CD14-positive monocyte (primary cell): ENCODE measurements around the gene SLC12A2. TPM values are rescaled to one million over a fixed set of nuclear protein-coding genes. Genes with fewer than 3 reads are reported as not detected.

ENCODE experiments used
- DNase-seq, 3 donors: peaks; one replicate each; pipeline ENCODE4 v3.0.0-alpha.2; 2011 to 2022
- H2AFZ ChIP-seq: 2 replicates; pipeline ENCODE4 v1.6.0; 2012; ENCODE audit warnings: mild to moderate bottlenecking, low read depth, low read length, inconsistent platforms; ENCODE audit not compliant: insufficient read depth, poor library complexity, severe bottlenecking
- H3K27ac ChIP-seq, 2 donors: 1 replicate in 1 of 2; 2 replicates in 1 of 2; pipeline ENCODE4 v1.5.1; 2012 to 2013; ENCODE audit warnings: low read length in 2 of 2, control low read depth in 1 of 2, inconsistent platforms in 1 of 2, low read depth in 1 of 2, mild to moderate bottlenecking in 1 of 2
- H3K27me3 ChIP-seq, 2 donors: one replicate each; pipeline versions ENCODE4 v1.6.0 to v1.6.1; 2011 to 2013; ENCODE audit warnings: low read length in 2 of 2; ENCODE audit not compliant: control insufficient read depth in 2 of 2, insufficient read depth in 2 of 2
- H3K36me3 ChIP-seq, 2 donors: replicated peaks in 1 of 2; 1 replicate in 1 of 2; 2 replicates in 1 of 2; pipeline versions ENCODE4 v1.5.1 to v1.6.1; 2012 to 2013; ENCODE audit warnings: low read length in 2 of 2, control low read depth in 1 of 2, inconsistent platforms in 1 of 2, mild to moderate bottlenecking in 1 of 2; ENCODE audit not compliant: insufficient read depth in 2 of 2, control insufficient read depth in 1 of 2
- H3K4me1 ChIP-seq, 2 donors: 1 replicate in 1 of 2; 2 replicates in 1 of 2; pipeline versions ENCODE4 v1.5.1 to v1.6.1; 2012 to 2013; ENCODE audit warnings: low read length in 2 of 2, control low read depth in 1 of 2, inconsistent platforms in 1 of 2, mild to moderate bottlenecking in 1 of 2, moderate library complexity in 1 of 2; ENCODE audit not compliant: insufficient read depth in 2 of 2, control insufficient read depth in 1 of 2
- H3K4me2 ChIP-seq: replicated peaks from 2 replicates; pipeline ENCODE3; 2012; ENCODE audit warnings: low read length, moderate library complexity, mild to moderate bottlenecking; ENCODE audit not compliant: poor library complexity, severe bottlenecking; ENCODE audit errors: extremely low read depth
- H3K4me3 ChIP-seq, 3 experiments: fragments of 200-600 bp in 1 of 3; sonication (generic) in 1 of 3; replicated peaks in 1 of 3; 1 replicate in 2 of 3; 2 replicates in 1 of 3; pipeline ENCODE4 v1.5.1; 2011 to 2013; ENCODE audit warnings: low read length in 3 of 3, mild to moderate bottlenecking in 3 of 3, control low read depth in 2 of 3, low read depth in 2 of 3, inconsistent platforms in 1 of 3, moderate library complexity in 1 of 3
- H3K79me2 ChIP-seq: 2 replicates; pipeline ENCODE4 v1.6.0; 2012; ENCODE audit warnings: mild to moderate bottlenecking, control low read depth, inconsistent platforms, low read length, moderate library complexity; ENCODE audit not compliant: insufficient read depth
- H3K9ac ChIP-seq: 2 replicates; pipeline ENCODE4 v1.6.0; 2017; ENCODE audit warnings: low read length, mild to moderate bottlenecking; ENCODE audit not compliant: insufficient read depth, poor library complexity, severe bottlenecking
- H3K9me3 ChIP-seq, 2 donors: replicated peaks in 1 of 2; 1 replicate in 1 of 2; 2 replicates in 1 of 2; pipeline versions ENCODE4 v1.5.1 to v1.6.1; 2012 to 2013; ENCODE audit warnings: low read length in 2 of 2, control low read depth in 1 of 2; ENCODE audit not compliant: control insufficient read depth in 1 of 2, insufficient read depth in 1 of 2
- H4K20me1 ChIP-seq: 2 replicates; pipeline ENCODE4 v1.6.0; 2012; ENCODE audit warnings: mild to moderate bottlenecking, low read length, control low read depth, moderate library complexity; ENCODE audit not compliant: insufficient read depth
- H3K27ac Mint-ChIP-seq, 7 donors: one replicate each; pipeline ENCODE4 v1.8.0; 2020; ENCODE audit warnings: mild to moderate bottlenecking in 7 of 7, mixed read lengths in 7 of 7, moderate library complexity in 6 of 7, inconsistent platforms in 2 of 7
- H3K27me3 Mint-ChIP-seq, 3 donors: one replicate each; pipeline ENCODE4 v1.8.0; 2021 to 2022; ENCODE audit warnings: low read depth in 3 of 3, mild to moderate bottlenecking in 3 of 3, mixed read lengths in 3 of 3, moderate library complexity in 3 of 3, inconsistent platforms in 1 of 3
- H3K36me3 Mint-ChIP-seq, 2 donors: one replicate each; pipeline ENCODE4 v1.8.0; 2020; ENCODE audit warnings: mixed read lengths in 2 of 2, inconsistent platforms in 1 of 2, mild to moderate bottlenecking in 1 of 2
- H3K4me1 Mint-ChIP-seq: one replicate; pipeline ENCODE4 v1.8.0; 2020; ENCODE audit warnings: mild to moderate bottlenecking, mixed read lengths
- H3K4me3 Mint-ChIP-seq, 2 donors: one replicate each; pipeline ENCODE4 v1.8.0; 2020; ENCODE audit warnings: mild to moderate bottlenecking in 2 of 2, mixed read lengths in 2 of 2, moderate library complexity in 1 of 2
- H3K9me3 Mint-ChIP-seq, 7 donors: one replicate each; pipeline ENCODE4 v1.8.0; 2020 to 2022; ENCODE audit warnings: mixed read lengths in 7 of 7, mild to moderate bottlenecking in 6 of 7, moderate library complexity in 6 of 7, inconsistent platforms in 2 of 7
- CTCF ChIP-seq: fragments of 200-600 bp; IDR thresholded peaks from one replicate; pipeline ENCODE4 v1.8.0; 2022; ENCODE audit warnings: antibody characterized with exemption, mild to moderate bottlenecking
- WGBS: methylation state at CpG from one replicate; pipeline ENCODE4 v1.1.5; 2013; ENCODE audit warnings: missing lambda C conversion rate; ENCODE audit not compliant: insufficient coverage; 5-methylcytosine and 5-hydroxymethylcytosine counted together
- intact Hi-C, 2 donors: fragments of 100-400 bp; cut with micrococcal nuclease; formaldehyde crosslinking; loops; one replicate each; pipeline versions ENCODE4 v1.15.0 to v1.15.1; 2023
- polyA plus RNA-seq, 3 donors: library from polyadenylated mRNA; depleted of rRNA in 1 of 3; unstranded in 2 of 3; stranded (reverse) in 1 of 3; fragments of 300-500 nt in 2 of 3; fragments of >200 nt in 1 of 3; fragmentation: Illumina TruSeq in 2 of 3; gene quantifications; 1 replicate in 2 of 3; 2 replicates in 1 of 3; pipeline ENCODE4 v1.2.3, GENCODE V29; 2012 to 2021

Gene SLC12A2
- polyA plus RNA-seq, 3 donors = 1.0 to 1.2 (median 1.0) TPM

GRCh38 chr5:128174951-128175350 lies 91.4 kb downstream of the SLC12A2 start:
- H3K36me3 Mint-ChIP-seq = peaks cover 2% of the 10 kb centered on the region in 2 donors
- Histone ChIP-seq H3K4me3 (no peak overlapping the region), H3K4me2 (no peak overlapping the region), H2AFZ (no peak overlapping the region), H3K79me2 (no peaks in the 10 kb centered on the region), H3K27ac (no peak overlapping the region), H3K4me1 (no peaks in the 10 kb centered on the region), H3K9ac (no peak overlapping the region), H4K20me1 (no peaks in the 10 kb centered on the region), H3K27me3 (no peaks in the 10 kb centered on the region), H3K36me3 (no peaks in the 10 kb centered on the region), H3K9me3 (no peaks in the 10 kb centered on the region)
- DNase-seq = no peak
- no peak overlapping the region for H3K4me3 Mint-ChIP-seq
- intact Hi-C loops = no loop called here
- no peaks in the 10 kb centered on the region for H3K27me3 Mint-ChIP-seq
- H3K4me1 Mint-ChIP-seq = no peaks in the 10 kb centered on the region
- 100% methylated on average over 2 of the region's 2 CpGs for WGBS
- TF ChIP-seq CTCF = no peak
- H3K9me3 Mint-ChIP-seq = peaks cover 0 to 5% (median 0%) of the 10 kb centered on the region in 7 donors
- H3K27ac Mint-ChIP-seq = no peak overlapping the region

GRCh38 chr5:128192368-128192767 lies 108.8 kb downstream of the SLC12A2 start:
- no peaks in the 10 kb centered on the region for H3K9me3 Mint-ChIP-seq
- Histone ChIP-seq H3K36me3 (no peaks in the 10 kb centered on the region), H3K9me3 (no peaks in the 10 kb centered on the region), H3K9ac (no peak overlapping the region), H3K4me2 (no peak overlapping the region), H3K27me3 (no peaks in the 10 kb centered on the region), H2AFZ (no peak overlapping the region), H4K20me1 (no peaks in the 10 kb centered on the region), H3K27ac (no peak overlapping the region), H3K4me3 (no peak overlapping the region), H3K79me2 (no peaks in the 10 kb centered on the region), H3K4me1 (no peaks in the 10 kb centered on the region)
- H3K4me3 Mint-ChIP-seq = no peak overlapping the region
- 100% methylated on average over 1 of the region's 2 CpGs for WGBS
- no peaks in the 10 kb centered on the region for H3K36me3 Mint-ChIP-seq
- intact Hi-C loops = no loop called here
- no peaks in the 10 kb centered on the region for H3K4me1 Mint-ChIP-seq
- H3K27me3 Mint-ChIP-seq = no peaks in the 10 kb centered on the region
- no peak for DNase-seq
- no peak for TF ChIP-seq CTCF
- H3K27ac Mint-ChIP-seq = no peak overlapping the region
